Measurements from ENCODE around the gene MAP10. TPM values are rescaled to one million over a fixed set of nuclear protein-coding genes. Genes with fewer than 3 reads are reported as not detected.

The MAP10 gene
- total RNA-seq, 1 donor, result 2.2 TPM

- TF ChIP-seq CTCF (IDR thresholded peaks at IDR 0.05; ENCODE audit: extremely low read depth, low read depth, low read length), result no peak
- Histone ChIP-seq H3K27me3 (ENCODE audit: insufficient read depth, low read length) (no peaks in the 10 kb centered on the region), H3K79me2 (ENCODE audit: insufficient read depth, low read length) (no peaks in the 10 kb centered on the region), H3K4me2 (ENCODE audit: insufficient read depth, low read length) (no peak overlapping the region), H3K4me1 (ENCODE audit: insufficient read depth, low read length) (peaks cover 3% of the 10 kb centered on the region), H4K20me1 (ENCODE audit: insufficient read depth, low read length) (no peaks in the 10 kb centered on the region), H3K4me3 (ENCODE audit: insufficient read depth, low read length) (no peak overlapping the region), H2AFZ (ENCODE audit: low read length) (no peak overlapping the region), H3K27ac (ENCODE audit: low read depth, low read length) (no peak overlapping the region), H3K36me3 (ENCODE audit: insufficient read depth, low read length) (no peaks in the 10 kb centered on the region), H3K9me3 (ENCODE audit: low read depth, low read length) (no peaks in the 10 kb centered on the region)
- no peak for DNase-seq (ENCODE audit: insufficient read length, low spot score, missing footprints)
Observed at GRCh38 chr1:232769733-232770132, 35.5 kb upstream of the MAP10 start.

GRCh38 chr1:232773752-232774151, 31.5 kb upstream of the MAP10 start:
- no peaks in the 10 kb centered on the region for H4K20me1 ChIP-seq (ENCODE audit: insufficient read depth, low read length)
- H3K4me1 ChIP-seq (ENCODE audit: insufficient read depth, low read length), result no peaks in the 10 kb centered on the region
- H3K4me3 ChIP-seq (ENCODE audit: insufficient read depth, low read length), result no peak overlapping the region
- H3K36me3 ChIP-seq (ENCODE audit: insufficient read depth, low read length), result no peaks in the 10 kb centered on the region
- H3K79me2 ChIP-seq (ENCODE audit: insufficient read depth, low read length), result no peaks in the 10 kb centered on the region
- no peak overlapping the region for H2AFZ ChIP-seq (ENCODE audit: low read length)
- no peak for TF ChIP-seq CTCF (IDR thresholded peaks at IDR 0.05; ENCODE audit: extremely low read depth, low read depth, low read length)
- no peak for DNase-seq (ENCODE audit: insufficient read length, low spot score, missing footprints)
- H3K27ac ChIP-seq (ENCODE audit: low read depth, low read length), result no peak overlapping the region
- H3K4me2 ChIP-seq (ENCODE audit: insufficient read depth, low read length), result no peak overlapping the region
- no peaks in the 10 kb centered on the region for H3K9me3 ChIP-seq (ENCODE audit: low read depth, low read length)
- no peaks in the 10 kb centered on the region for H3K27me3 ChIP-seq (ENCODE audit: insufficient read depth, low read length)

- TF ChIP-seq CTCF (IDR thresholded peaks at IDR 0.05; ENCODE audit: extremely low read depth, low read depth, low read length), result no peak
- Histone ChIP-seq H3K27ac (ENCODE audit: low read depth, low read length) (no peak overlapping the region), H3K79me2 (ENCODE audit: insufficient read depth, low read length) (no peaks in the 10 kb centered on the region), H3K4me1 (ENCODE audit: insufficient read depth, low read length) (no peaks in the 10 kb centered on the region), H3K4me2 (ENCODE audit: insufficient read depth, low read length) (no peak overlapping the region), H3K27me3 (ENCODE audit: insufficient read depth, low read length) (no peaks in the 10 kb centered on the region), H3K4me3 (ENCODE audit: insufficient read depth, low read length) (no peak overlapping the region), H2AFZ (ENCODE audit: low read length) (no peak overlapping the region), H3K36me3 (ENCODE audit: insufficient read depth, low read length) (no peaks in the 10 kb centered on the region), H4K20me1 (ENCODE audit: insufficient read depth, low read length) (no peaks in the 10 kb centered on the region), H3K9me3 (ENCODE audit: low read depth, low read length) (no peaks in the 10 kb centered on the region)
- DNase-seq (ENCODE audit: insufficient read length, low spot score, missing footprints), result no peak
Observed at GRCh38 chr1:232776526-232777106, 28.6 kb upstream of the MAP10 start.

GRCh38 chr1:232780354-232780753, 24.9 kb upstream of the MAP10 start:
- no peak overlapping the region for H3K4me3 ChIP-seq (ENCODE audit: insufficient read depth, low read length)
- TF ChIP-seq CTCF (IDR thresholded peaks at IDR 0.05; ENCODE audit: extremely low read depth, low read depth, low read length), result no peak
- no peak overlapping the region for H2AFZ ChIP-seq (ENCODE audit: low read length)
- H3K4me2 ChIP-seq (ENCODE audit: insufficient read depth, low read length), result no peak overlapping the region
- H3K9me3 ChIP-seq (ENCODE audit: low read depth, low read length), result no peaks in the 10 kb centered on the region
- no peaks in the 10 kb centered on the region for H4K20me1 ChIP-seq (ENCODE audit: insufficient read depth, low read length)
- no peaks in the 10 kb centered on the region for H3K4me1 ChIP-seq (ENCODE audit: insufficient read depth, low read length)
- no peak overlapping the region for H3K27ac ChIP-seq (ENCODE audit: low read depth, low read length)
- DNase-seq (ENCODE audit: insufficient read length, low spot score, missing footprints), result no peak
- no peaks in the 10 kb centered on the region for H3K27me3 ChIP-seq (ENCODE audit: insufficient read depth, low read length)
- H3K36me3 ChIP-seq (ENCODE audit: insufficient read depth, low read length), result no peaks in the 10 kb centered on the region
- H3K79me2 ChIP-seq (ENCODE audit: insufficient read depth, low read length), result no peaks in the 10 kb centered on the region

All from osteoblast (primary cell).